CD4-positive, alpha-beta T cell treated with Interleukin-4 for 1 hour (primary cell): ENCODE results near the gene SACS.
A peak's percentile ranks its signal among the peaks of the same experiment; 100 is the strongest.
"Not testable (repeated sequence)": the region's sequence is repeated elsewhere in the genome, so short reads cannot be mapped to it uniquely, and the experiment has no call there.

Source experiments
- DNase-seq, 2 donors: peaks; one replicate each; pipeline ENCODE4 v3.0.0-alpha.2; 2020 to 2022

The SACS gene

DNA sequence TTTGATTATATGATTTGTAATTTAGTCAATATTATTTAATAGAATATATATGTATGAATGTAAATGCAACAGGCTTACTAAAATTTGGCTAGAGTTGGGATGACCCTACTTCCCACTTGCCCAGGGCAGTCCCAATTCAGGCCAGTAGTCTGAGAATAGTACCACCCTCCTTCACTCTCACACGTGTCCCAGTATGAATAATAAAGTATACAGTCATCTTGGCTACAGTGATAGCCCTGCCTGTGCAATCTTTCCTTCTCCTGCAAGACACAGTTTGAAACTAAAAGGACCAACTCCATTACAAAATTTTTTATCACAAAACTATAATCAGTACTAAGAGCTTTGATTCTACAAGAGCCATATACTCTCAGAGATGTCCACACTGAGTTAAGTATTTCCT, 76.2 kb downstream of the SACS start:
- DNase-seq, result no peak

DNA sequence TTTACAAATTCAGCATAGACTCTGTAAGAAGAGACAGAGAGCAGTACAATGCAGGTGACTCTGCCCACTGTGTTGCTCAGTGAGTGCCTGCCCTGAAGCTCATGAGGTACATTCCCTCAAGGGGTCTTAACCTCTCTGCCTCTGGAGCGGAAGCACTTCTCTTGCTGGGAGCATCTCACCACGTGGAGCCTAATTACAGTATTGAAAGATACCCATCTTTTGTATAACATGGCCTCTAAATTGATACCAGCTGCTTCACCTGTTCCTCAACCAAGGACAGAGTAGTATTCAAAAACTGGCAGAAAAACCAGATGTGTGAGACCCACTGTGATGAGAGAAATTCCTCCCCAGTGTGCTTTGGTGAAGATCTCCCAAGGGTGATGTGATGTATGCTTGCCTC, 77.1 kb downstream of the SACS start:
- no peak for DNase-seq

DNA sequence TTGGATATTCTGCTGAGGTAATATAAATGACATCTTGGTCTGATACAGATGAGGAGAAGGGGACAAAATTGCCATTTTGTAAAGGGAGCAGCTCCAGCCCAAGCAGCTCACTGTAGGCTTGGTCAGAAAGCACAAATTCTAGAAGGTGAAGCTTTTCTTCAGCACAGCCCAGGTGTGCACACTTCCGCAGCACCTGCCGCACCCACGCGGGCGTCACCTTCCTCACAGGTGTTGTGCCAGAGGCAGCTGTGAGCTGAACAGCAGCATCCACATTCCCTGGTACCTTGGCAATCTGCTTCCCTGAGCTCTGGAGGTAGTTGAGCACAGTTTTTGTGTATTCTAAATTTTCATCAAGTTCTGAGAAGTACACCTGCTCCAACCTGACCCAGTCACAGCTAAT, 79.0 kb downstream of the SACS start:
- no peak for DNase-seq

DNA sequence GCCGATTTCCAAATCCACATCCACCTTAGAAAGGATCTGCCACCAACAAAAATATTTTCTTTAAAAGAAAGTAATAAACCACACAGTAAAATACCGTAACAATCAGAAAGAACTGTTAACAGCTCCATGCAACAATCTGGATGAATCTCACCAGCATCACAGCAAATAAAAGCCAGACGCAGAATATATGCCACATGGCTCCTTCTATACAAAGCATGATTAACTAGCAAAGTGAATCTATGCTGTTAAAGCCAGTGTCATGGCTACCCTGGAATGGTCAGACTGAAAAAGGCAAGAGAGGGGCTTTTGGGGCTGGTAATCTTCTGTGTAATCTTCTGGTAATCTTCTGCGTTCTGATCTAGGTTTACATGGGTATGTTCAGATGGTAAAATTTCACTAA, 81.3 kb downstream of the SACS start:
- no peak for DNase-seq

DNA sequence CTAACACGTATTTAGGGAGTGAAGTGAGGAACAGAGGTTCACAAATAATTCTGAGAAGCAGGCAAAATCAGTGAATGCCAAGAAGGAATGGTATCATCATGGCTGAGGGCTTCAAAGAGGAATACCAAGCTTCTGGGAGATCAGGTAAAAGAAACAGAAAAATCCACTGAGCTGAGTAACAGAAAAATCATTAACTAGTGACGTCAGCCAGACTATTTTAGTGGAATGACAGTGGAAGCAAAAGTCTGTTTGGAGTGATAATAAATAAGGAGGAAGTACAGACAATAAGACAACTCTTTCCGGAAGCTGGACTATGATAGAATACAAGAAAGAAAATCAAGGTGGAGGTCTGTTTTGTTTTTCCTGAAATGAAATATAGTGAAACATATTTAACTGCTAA, 83.5 kb downstream of the SACS start:
- no peak for DNase-seq

DNA sequence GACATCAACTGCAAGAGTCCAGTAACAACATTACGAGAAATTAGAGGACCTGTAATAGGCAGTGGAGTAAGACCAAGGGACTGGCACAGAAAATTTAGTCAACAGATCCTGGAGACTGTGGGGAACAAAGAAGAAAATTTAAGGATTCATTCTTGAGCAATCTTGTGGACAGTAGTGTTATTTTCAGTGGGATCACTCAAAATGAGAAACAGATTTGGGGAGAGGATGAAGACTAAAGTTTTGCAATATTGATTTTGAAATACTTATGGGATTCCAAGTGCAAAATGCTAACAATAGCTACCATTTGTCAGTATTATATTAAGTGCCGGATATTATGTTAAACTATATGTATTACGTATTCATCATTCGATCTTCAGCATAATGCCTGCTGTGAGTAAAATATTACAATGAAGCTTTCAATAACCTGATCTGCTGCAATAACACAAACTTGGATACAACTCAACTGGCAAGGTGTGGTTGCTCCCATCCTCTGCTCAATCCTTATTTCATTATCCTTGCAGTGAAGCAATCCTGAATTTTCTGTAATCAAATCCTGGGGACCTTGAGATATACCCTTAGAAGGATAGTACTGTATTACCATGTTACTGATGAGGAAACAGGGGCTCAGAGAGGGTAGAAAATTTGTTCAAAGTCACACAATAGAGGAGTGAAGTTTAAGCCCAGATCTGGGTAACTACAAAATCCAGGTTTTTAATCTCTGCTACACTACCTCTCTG, 84.2 kb downstream of the SACS start:
- DNase-seq, result no peak

DNA sequence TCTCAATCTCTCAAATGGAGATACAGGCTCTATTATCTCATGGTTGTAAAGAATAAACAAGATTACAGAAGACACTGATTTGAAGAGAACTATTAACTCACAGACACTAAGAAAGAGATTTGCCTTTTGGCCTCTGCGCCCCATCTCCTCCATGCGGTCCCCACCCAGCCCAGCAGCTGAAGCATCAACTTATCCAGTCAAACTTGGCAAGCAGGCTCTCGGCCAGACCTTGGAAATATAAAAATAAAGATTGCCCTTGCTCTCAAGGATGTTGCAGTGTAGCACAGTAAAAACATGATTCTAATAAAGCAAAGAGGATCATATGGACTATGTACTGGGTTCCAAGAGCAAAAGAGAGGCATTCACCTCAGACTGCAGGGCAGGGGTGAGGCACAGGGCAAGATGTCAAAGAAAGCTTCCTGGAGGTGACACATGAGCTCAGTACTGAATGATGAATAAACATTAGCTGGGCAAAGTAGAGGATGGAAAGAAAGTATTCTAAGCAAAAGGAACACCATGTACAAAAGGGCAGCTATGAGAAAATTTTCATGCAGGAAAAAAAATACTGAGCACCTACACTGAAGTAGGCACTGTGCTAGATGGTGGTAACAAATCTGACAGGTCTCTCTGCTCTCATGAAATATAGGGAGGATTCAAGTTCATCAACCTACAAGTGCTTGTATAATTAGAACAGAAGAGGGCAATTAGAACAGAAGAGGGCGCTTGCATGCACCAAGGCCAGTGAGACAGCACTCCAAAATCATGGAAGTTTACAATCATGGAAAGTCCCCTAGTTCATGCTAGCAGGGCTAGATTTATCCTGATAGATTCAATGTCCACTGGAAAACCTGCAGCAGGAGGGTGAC, 85.0 kb downstream of the SACS start:
- DNase-seq, result no peak

DNA sequence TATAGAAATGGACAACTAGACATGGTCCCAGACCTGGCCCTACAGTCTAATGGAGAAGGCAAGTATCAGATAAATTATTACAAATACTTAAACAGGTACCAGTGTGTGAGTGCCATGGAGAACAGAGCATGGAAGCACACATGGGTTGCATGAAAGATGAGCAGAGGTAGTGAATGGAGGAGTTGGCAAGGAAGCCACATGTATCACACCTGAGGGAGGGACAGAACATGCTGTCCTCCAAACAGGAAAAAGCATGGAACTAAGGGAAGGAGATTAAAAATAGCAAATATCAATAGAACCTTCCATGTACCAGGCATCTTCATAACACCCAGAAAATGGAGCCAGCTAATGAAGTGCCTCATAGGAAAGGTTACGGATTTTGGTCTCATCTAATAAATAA, 85.9 kb downstream of the SACS start:
- DNase-seq, result no peak

DNA sequence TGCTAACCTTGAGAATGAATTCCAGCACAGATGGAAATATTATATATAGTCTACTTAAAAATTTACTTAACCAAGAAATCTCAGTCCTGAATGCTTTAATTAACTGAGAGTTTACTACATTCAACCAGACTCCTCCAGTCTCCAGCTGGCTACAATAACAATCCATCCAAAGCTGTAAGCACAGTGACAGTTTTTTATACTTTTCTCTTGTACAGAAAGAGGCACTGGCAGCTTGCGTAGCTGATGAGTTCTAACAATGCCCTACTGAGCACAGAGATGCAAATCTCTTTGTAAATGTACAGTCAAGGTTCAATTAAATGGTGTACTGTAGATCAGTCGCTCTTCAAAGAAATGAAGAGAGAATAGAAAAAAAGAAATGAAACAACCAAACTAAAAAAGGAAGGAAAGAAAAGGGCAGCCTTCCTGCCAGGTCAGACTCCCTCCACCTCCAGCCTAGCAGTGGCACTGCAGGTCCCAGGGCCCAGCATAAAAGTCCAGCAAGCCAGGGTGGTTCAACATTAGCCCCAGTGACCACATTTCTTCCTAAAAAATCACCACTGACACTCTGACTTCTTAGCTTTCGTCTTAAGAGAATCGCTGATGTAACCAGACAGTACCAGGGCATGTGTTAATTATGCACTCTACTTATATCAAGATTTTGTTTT, 88.4 kb downstream of the SACS start:
- DNase-seq, result no peak

DNA sequence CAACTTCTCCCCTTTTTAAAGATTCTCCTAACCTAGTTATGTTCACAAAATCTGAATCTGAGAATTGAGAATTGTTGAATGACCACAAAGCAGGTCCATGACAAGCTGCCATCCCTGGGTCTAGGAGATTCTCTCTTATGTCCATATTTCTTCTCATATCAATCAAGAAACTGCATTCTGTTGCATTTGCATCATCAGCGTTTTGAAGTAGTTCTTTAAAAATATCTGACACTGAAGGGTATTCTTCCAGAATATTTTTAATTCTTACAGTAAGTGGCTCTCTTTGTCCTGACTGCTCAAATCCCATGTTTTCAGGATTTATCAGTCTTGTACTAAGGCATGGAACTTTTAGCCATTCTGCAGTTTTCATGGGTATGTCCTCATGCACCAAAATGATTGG, 94.3 kb downstream of the SACS start:
- no peak for DNase-seq

DNA sequence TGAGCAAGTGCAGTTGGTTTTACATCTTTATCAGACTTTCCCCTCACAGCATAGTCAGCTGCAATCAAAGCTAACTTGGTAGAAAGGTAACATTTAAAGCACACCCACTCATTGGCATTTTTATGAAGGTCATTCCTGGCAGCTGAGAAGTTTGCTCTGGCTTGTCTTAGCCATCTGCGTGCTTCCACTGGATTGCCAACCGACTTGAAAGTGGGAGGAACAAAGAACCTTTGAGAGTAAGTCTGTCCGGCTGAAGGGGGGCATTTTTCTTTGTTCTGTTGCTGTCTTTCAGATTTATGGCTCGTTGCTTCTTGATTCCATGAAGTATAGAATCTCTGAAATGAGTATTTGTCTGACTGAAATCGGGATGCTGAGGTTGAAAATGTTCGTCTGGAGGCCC, 103.1 kb downstream of the SACS start:
- no peak for DNase-seq

DNA sequence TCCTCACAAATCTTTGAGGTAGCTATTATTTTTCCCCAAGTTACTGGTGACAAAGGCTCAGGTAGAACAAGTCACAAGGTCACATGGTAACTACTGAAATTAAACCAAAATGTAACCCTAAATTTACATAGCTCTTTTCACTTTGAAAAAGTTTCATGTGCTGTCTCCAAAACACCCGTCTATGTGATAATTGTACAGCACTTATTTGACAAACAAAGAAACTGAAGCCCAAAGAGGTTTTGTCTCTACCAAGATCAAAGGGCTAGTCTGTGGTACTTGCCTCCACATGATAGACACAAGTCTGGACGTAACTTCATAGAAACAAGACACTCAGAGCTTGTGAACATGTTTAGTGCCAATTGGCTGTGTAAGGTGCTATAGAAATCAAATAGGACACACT, 108.3 kb downstream of the SACS start:
- no peak for DNase-seq

DNA sequence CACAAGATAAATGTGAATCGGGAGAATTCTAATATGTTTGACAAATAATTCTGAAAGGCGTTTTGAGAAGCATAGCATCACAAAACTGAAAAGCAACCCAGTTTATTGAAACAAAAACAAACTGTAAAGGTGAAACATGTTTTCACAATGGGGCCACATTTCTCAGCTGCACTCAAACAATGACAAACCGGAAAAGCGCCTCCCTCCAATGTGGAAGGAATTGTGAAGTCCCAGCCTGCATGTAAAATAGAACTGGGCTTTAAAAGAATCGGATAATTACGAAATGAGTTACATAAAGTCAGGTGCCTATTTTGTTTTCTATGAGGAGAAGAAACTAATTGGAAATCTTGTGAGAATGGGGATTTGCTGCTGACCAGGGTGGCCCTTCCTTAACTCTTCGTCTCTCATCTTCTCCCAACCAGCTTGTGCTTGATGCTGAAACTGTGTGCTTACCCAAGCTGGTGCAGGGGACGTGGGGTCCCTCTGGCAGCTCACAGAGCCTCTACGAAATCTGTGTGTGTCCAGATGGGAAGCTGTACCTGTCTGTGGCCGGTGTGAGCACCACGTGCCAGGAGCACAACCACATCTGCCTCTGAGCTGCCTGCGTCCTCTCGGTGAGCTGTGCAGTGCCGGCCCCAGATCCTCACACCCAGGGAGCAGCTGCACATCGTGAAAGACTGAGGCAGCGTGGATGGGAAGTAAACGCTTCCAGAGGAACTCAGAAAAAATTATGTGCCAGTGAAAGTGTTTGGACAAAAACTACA, 109.4 kb downstream of the SACS start:
- no peak for DNase-seq

DNA sequence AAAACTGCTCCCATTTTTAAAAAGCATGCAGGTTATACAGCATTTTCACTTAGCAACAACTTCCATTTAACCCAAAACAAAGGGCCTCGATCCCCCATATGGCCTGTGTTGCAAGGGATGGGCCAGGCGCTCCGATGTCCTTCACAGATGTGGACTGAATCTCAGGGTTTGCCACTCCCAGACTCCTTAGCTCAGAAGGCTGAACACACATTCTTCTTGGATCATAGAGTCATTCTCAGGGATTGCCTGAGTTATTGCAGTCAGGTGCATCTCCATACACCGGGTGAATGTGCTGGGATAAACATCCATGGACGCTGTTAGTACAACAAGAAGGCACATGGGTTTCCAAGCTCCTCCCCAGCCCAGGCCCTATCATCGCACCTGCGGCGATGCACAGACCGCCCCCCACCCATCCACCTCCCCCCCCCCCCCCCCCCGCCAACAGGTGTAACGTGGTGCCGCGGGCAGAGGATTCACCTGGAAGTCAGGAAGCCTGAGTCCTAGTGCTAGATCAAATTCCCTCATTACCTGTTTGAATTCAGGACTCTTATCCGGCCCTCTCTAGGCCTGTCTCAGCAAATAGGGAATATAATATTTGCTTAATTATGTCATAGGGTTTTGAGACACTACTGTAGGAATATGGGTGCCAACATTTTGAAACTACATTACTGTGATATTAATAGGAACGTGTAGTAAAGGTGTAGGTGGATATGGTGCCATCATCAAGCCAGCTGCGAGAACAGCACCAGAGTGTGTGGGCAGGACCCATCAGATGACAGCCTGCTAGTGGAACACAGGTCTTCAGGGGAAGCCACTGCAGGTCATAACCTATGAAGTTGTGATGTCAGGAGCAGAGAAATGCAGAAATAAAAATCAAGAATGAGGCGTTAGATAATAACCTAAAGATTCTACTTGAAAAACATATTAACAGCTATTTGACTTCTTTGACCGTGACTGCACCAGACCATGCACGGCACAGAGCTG, 110.9 kb downstream of the SACS start:
- DNase-seq, result no peak

DNA sequence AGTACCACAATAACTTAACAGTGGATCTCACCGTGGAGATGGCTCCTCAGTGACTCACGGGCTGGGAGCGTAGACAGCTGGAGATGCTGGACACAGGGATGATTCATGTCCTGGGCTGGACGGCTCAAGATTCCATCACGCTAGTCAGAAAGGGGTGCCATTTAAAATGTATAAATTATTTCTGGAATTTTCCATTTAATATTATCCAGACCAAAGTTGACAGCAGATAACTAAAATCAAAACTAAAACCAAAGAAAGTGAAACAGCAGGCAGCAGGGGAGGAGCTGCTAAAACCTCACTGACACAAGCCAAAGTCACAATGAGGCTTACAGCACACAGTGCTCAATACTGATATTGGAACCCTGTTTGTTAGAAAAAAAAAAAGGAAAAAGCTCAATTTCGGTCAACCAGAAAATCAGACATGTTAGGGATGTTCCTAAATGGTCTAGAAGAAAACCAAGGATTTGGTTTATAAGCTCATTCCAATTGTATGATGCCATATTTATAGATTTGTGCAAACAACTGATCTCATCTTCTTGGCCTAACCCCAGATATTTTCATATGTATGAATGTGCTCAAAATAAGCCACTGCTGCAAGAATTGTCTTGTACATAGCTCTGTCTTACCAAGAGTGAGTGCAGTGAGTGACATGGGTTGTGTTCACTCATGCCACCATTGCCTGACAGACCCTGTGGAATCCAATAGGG, 111.8 kb downstream of the SACS start:
- DNase-seq, result peak in 1 of 2 donors; percentile 35

DNA sequence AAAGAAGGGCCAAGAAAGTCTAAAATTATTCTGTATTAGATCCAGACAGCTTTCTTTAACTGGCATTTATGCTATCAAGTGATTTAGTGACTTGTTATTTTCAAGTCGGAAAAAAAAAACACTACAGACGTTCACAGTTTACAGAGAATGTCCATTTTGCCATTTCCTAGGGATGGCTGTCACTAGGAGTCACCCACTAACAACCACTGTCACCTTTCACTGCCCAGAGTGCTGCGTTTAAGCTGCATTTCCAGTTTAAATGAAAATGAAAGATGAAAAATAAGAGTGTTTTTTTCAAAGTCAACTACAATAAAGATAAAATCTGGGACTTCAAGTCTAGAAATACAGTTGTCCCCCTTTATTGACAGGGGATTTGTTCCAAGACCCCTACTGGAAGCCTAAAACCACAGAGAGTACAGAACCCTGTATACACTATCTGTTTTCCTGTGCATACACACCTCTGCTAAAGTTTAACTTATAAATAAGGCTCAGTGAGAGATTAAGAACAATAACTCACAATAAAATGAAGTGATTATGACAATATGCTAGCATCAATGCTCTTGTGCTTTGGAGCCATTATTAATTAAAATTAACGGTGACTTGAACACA, 112.5 kb downstream of the SACS start:
- DNase-seq, result peak in 1 of 2 donors; percentile 4

DNA sequence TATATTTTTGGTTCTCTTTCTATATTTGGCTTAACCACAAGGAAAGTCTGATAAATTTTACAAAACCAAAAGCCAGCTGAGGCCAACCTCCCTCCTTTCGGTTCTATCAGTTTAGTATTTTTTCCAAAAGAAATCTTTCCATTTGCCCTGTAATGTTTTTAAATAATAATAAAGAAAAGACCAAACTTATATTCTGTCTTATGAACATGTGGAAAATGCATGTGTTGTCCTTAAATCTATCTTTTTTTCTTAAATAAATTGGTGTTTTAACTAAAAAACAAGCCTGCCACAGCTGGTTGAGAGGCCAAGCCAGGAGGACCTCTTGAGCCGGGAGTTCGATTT, 113.6 kb downstream of the SACS start:
- no peak for DNase-seq

DNA sequence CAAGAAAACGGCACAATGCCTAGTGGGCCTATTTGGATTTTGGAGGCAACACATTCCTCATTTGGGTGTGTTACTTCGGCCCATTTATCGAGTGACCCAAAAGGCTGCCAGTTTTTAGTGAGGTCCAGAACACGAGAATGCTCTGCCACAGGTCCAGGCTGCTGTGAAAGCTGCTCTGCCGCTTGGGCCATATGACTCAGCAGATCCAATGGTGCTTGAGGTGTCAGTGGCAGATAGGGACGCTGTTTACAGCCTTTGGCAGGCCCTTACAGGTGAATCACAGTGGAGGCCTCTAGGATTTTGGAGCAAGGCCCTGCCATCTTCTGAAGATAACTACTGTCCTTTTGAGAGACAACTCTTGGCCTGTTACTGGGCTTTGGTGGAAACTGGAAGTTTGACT, 118.7 kb downstream of the SACS start:
- not testable (repeated sequence) for DNase-seq

DNA sequence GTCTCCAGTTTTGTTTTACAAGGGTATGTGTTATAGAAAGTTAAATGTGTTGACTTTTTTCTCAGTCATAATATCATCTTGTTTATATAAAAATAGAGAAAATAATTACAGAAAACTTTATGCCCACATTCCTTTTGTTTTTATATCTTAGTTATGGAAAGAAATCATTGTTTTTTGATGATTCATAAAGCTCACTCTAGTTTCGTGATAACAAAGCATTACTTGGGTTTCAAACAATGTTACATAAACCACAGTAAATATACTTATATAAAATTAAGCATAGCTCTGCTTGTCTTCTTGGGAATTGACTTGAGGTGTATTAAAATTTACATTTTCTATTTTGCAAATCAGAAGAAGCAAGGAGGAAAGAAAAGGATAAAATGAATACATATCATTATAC, 140.9 kb downstream of the SACS start:
- DNase-seq, result no peak

DNA sequence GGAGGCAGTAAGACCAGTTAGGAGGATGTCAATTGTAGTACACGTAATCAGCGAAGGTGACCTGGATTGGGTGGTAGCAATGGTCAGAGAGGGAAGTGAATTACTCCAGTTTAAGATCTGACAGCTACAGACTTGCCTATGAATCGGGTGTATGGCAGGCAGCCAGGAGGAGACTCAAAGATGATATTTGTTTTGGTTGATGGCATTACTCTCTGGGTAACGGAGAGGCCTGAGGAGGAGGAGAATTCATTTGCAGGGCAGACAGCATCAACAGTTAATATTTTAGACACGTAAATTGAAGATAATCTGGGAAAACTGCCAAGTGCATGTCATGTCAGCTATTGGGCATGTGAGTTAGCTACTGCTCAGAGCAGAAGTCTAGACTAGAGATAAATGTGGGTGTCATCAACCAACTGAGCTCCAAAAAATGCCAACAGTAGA, 143.6 kb downstream of the SACS start:
- DNase-seq, result no peak

DNA sequence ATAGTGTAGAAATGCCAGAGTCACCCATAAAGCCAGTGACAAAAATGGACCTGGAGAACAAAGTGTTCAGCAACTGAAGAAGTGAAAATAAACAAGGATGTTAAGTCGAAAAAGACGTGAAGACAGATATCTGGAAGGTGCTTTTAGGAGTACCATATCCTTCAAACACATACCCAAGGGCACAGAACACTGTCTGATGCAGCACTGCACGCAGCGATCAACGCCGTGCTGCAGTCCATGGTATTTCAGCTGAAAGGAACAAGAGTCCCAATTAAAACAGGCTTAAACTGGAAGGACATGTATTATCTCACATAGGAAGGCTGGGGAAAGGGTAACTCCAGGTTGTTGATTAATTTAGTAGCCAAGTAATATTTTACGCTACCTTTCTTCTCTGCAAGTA, 144.5 kb downstream of the SACS start:
- no peak for DNase-seq
